NCI-H2196 treated with DMSO at 0.1 percent for 48 hours (cell line): ENCODE measurements around the gene NXPH4.

Source experiments
- DNase-seq: peaks from one replicate; lab custom pipeline; 2025; ENCODE audit not compliant: unreplicated experiment; lab: John Stamatoyannopoulos, UW

NXPH4 gene

DNA sequence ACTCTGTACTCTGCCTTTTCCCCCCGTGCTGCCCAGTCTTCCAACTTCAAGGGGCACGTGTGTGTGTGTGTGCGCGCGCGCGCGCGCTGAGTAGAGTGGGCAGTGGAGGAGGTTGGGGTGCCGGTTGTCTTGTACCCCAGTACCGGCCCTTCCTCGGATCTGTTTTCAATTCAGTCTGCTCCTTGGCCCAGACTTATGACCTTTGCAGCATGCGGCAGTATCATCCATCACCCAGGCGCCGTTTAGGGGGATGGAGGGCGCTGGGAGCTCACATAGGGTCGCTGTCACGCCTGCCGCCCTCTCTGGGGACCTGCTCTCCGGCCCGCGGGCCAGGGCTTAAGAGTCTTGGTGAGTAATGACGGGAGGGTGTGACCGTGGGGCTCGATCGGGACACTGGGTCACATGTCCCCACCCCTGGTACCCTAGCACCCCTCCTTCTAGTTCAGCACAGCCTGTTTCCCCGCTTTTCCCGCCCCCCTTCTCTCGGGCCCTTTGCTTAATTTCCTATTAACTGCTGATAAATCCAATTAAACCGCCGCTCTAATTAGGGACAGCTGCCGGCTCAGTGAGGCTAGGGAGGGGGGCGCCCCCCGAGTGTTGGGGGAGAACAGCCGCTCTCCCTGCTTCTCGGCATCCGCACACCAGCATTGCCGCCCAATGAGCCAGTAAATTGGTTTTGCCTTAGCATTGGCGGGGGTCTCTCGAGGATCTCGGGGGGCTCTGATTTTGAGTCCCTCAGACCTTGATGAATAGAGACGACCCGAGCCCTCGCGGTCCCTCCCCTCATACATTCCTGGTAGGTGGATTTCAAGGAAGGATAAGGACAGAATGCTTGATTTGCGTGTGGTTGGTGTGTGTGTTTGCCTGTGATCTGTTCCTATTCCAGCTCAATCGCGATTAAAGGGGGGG lies 25.1 kb downstream of the NXPH4 start:
- DNase-seq, result no peak

DNA sequence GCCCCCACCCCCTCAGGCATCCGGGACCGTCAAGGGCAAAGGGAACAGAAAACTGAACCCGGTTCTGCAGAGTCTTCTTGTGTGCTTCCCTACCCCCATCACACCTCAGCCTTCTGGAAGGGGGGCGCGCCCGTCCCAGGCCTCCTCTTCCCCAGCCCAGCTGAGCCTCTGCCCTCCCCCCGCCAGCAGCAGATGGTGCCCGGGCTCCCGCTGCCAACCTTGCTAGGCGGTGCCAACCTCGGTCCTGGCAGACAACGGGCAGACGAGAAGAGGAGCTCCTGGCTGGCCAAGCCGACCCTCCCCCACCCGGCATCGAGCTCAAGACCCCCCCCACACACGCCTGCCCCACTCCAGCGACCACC lies 25.7 kb downstream of the NXPH4 start:
- DNase-seq, result peak; percentile 85

DNA sequence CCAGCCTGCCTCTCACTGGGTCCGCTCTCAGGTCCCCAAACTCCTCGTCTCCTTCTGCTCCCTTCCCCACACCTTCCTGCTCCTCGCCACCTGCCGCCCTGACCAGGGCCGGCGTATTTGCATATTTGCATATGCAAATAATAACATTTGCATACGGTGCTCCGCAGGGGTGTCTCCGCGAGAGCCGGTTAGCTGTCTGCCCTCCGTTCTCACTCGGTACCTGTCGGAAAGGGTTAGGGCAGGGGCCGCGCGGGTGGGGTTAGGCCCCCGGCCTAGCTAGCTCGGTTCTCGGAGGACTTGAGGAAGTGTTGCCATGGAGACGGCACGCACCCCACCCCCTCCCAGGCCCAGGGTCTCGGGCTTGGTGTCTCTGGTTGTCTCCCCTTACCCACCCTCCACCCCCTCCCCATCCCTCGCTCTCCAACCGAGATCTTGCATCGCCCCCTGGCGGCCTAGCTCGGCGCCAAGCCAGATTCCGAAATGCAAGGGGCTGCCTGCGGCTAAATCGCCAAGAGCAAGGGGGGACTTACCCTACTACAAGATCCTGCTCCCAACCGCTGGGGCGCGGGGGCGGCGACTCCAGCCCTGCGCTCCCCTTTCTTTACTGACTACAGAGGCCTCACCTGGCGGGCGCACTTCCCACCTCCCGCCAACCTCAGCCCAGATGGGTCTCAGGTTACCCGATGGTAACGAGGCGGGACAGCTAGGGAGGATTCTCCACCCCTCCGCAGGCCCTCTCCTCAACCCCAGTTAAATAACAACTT lies 26.3 kb downstream of the NXPH4 start:
- DNase-seq, result peak; percentile 87

DNA sequence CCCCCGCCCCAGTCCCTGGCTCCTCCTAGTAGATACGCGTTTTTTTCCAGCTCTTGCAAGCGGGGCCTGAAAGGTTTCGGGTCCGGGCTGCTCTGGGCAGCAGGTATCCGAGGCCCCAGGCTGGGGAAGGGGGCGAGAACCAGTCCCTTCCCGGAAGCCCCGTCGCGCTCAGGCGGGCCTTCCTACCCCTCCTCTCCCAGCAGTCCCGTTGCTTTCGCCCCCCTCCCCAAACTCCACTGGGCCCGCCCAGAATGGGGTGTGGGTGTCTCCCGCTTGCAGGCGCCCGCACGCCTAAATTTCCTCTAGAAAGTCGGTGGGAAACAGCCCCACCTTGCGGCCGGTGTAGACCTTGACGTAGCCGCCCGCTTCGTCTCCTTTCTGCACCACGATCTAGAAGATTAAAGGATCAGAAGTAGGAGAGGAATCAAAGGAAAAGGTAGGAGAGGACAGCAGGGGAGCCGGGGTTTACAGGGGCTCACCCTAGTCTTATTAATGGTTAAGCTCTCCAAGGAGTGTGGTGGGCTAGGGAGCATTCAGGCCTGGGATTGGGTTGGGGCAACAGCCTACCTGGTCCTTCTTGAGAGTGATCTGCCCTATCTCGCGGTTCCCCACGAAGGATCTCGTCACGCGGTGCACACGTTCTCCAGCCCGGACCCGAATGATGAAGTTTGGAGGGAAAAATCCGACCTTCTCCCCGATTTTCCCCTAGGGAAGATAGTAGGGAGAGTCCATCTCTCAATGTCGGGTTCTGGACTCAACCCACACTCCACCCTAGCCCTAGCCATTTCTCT lies 27.1 kb downstream of the NXPH4 start:
- no peak for DNase-seq

DNA sequence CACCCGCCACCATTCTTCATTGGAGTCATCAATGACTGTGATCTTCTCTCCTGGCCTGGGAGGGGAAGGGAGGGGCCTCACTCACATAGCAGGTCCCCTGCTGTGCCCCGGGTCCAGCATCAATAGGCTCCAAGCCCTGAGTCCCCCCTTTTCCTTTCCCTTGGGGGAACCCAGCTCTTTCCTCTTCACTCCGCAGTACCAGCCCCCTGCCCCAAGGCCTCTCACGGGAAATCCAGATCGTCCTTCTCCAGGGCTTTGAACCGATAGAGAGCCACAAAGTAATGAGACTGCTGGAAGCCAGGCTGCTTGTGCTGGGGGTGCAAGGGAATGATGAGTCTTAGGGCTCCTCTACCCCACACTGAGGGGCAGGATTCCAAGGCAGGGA lies 27.7 kb downstream of the NXPH4 start:
- DNase-seq, result no peak

DNA sequence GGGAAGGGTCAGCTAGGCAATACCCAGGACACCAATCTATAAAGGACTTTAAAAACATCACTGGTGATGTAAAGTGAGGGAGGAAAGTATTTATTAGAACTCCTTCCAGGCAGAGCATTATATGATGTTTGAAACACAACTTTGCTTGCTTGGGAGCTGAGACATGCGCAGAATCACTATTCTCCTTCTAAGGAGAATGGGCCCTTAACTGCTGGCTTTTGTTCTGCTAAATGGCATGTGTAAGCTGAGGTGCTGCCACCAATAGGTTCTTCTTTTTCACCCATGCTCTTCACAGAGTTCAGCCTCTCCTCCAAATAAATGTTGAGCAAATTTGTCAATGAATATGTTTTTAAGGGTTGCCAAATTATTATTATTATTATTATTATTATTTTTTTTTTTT lies 30.4 kb downstream of the NXPH4 start:
- DNase-seq, result no peak

DNA sequence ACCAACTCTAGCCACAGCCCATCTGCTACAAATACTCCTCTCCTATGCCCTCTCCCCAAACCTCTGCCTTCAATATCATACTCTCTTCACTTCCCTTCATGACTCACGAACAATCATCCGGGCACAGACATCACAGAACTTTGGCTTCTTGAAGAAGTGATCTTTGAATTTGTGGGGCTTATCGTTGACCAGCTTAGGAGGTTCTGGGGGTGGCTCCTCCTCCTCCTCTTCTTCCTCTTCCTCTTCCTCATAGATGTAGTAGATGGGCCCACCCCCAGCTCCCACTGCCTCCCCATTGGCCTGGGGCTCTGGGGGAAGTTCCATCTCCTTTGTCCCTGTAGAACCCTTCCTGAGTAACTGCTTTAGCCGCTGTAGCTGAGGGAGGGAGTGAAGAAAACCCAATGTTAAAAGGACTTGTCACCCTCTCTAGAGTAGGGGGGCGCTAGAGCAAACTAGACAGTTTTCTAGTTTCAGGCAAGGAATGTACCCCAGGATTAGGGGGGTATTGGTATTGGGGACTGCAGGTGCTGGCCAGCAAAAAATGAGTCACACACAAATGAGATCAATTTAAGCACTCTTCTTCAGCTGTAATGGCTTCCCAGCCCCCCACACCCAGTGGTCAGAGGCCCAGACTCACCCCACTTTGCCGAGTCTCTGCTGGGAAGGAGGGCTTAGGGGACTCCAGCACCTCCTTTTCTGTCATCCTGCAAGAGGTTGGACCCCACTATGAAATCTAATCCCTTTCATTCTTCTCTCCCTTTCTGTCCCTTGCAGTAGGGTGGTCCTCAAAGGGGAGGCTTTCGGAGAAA lies 32.5 kb downstream of the NXPH4 start:
- DNase-seq, result no peak

DNA sequence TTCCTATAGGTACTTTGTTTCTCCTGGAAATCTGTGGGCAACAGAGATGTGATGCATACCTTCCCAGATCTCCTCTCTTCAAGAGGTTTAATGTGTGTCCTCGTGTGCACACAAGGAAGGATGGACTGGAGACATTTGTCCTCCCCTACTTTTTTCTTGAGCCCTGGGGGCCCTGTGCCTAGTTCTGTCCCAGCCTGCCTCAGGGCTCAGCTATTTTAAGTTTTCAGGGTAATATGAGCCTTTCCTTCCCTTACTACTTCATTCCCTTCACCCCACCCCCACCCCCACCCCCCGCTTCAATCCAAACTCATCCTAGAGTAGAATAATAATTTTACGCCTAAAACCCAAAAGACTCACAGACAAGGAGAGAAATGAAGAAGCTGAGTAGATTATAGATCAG lies 33.9 kb downstream of the NXPH4 start:
- no peak for DNase-seq

DNA sequence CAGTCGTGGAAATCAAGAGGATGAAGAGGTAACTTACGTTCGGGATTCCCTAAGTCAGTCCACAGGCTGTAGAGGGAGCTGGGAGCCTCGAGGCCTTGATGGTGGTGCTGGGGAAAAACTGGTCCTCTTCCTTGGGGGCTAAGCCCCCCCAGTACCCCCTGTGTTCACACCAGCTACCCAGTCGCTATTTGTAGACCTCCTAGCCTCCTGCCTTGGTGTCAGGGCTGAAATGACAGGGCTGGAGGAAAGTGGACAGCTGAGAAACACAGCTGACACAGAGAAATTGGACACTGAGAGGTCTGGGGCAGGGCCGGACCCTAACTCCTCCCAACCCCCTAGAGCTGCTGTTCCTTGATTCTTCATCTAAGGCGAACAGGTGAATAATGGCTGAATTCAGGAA lies 34.4 kb downstream of the NXPH4 start, which contains the start of gene STAC3:
Gene STAC3, minus strand, starts transcription at position 232 of the 400 bp plus-strand sequence. CDS start 1,551 bp downstream, outside the sequence.
- no peak for DNase-seq

DNA sequence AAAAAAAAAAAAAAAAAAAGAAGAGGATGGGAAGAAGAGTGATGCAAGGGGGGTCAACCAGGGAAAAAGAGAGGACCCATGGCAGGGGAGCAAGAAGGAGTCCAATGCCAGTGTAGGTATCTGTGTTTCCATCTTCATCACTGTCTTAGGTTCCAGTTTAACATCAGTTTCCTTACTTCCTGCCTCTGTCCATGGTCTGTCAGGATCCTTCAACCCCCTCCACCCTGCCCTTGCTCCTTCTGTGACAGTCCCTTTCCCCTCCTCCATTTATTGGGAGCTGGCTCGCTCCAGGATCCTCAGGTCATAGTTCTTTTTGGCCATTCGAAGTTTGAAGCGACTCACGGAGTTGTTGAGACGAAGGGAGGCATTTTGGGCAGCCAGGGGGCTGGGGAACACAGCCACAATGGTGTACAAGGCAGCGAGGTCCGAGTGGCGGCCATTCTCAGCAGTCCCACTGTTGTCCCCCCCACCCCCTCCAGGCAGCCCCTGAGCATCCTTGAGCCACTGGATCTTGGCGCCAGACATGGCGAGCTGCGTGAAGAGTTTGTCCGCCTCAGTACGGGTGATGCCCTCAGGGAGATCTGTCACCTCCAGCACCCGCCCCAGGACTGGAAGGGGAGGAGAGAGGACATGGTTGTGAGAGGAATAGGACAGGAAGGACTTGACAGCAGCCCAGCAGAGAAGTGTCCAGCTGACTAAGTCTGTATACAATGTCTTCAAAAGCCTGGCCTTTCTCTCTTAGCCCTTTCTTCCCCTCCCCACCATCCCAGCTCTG lies 38.1 kb downstream of the NXPH4 start:
- DNase-seq, result no peak

DNA sequence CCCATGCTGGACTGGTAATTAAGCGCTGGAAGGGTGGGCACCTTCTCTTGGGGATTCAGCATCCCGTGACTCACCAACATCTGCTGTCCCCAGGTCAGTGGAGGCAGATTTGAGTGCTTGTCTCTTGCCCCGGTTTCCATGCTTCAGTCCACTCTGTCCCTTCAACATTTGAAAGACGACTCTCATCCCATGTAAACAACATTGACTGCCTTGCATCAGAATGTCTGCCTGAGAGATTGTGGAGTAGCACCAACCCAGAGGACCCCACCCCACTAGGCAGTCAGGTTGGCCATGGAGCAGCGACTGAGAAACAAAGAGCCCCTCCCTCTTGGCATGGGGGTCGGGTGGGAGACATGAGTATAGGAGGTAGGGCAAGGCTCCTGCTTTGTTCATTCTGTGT lies 39.3 kb downstream of the NXPH4 start:
- no peak for DNase-seq

DNA sequence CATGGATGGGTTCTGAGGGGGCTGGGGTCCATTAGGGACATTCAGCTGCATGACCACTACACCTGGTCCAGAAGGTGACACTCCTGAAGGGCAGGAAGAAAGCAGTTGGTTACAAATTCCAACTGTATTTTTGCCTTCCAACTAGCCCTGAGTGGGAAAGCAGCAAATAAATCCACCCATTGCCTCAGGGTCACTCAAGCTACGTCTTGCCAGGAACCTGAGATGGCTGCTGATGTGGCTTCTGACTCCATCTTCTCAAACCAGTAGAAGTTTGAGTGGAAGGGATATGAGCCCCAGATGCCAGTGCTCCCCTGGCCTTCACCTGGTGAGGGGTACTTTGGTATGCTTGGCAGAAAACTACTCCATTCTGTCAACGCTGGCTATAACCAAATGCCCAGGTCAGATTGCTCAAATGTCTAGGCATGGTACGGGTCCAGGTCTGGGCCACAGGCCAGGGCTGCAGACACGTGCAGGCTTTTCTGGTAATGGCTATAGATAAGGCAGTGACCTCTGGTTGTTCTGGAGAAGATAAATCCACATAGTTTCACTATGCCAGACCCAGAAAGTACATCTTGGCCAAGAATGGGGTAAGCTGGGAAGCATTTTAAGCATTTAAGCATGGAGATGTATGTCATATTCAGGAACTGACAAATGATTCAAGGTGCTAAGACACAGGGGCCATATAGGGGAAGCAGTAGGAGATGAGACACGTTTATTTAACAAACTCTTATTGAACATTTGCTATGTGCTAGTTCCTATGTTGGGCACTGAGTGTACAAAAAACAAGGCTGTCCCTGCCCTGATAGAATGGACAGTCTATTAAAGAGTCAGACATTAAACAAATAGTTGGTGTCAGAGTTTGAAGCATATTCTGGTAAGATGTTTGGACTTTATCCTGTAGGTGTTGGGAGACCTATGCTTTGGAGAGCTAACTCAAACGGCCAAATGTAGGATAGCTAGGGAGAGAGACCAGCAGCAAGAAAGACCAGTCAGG lies 42.7 kb downstream of the NXPH4 start:
- no peak for DNase-seq

DNA sequence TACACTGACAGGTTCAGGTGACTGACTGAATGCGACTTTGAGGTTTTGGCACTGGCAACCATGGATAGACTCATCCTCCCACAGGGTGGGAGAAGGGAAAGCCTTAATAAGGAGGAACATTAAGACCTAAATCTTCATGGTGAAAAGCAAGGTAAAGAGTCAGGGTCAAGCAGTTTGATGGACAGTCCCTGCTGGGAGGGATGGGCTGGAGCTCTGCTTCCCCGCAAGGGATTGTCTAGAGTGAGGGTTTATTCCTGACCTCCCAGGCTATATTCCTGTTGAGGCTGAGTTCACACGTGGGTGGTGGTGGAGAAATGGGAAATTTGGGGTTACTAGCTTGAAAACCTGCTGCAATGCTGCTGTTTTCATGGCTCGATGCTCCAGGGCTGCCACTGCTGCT lies 43.8 kb downstream of the NXPH4 start:
- no peak for DNase-seq

DNA sequence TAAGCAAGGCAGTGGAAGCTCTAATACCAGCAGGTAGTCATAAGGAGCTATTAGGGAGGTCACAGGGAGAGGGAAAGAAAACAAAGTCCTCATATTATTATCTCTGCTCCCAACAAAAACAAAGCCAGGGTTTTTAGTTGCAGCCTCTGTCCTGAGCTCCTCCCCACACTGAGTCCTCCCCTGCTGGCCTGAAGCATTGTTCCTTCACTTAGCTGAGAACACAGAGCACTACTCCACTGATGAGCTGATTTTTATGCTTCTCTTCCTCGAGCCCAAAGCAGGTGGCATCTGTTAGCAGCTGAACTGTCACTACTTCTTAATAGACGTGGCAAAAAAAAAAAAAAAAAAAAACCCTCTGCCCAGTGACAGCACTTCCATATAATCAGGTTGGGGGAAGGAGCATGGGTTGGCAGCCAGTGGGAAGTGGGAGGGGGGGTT lies 44.9 kb downstream of the NXPH4 start:
- no peak for DNase-seq

DNA sequence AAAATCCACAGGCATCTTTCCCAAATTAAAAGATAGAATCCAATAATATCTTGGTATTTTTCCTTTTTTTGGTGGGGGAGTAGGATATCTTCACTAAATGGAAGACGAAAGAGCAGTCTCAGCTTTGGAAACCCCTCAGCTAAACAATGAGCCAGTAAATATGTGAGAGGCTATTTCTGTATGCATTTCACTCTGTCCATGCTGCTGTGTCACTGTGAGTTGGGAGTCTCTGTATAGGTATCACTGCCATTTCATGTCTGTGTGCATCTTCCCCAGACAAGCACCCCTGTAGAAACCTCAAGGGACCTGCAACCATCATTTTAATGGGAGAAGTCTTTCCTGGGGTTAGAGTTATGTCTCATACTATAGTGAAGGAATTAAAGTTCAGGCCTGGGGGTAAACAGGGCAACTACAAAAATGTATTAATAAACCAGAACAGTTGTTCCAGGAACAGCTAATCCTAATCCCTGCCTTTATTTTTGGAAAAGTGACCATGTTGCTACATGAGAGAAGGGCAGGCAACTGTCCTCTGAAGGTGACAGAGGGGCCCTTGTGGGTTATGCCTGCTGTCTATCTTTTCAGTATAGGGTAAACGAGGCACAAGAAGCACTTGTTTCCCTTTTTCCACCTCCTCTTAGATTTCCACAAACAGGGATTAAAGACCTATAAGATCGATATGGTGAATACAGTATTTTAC lies 45.7 kb downstream of the NXPH4 start:
- DNase-seq, result no peak

DNA sequence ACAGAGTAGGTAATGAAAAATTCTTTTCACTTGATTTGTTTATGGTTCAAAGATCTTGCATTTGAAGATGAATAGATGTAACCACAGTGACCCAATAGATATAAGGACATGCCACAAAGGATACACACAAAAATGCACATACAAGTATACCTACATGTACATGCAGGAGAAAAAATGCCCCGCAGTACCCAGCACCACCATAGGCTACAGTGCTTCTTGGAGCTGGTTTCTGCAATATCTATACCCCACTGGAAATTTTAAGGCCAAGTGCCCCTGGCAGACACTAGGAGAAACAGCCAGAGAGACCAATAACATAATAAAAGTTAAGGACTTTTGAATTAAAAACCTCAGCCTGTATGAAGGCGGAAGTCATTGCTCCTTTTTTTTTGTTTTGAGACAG lies 46.5 kb downstream of the NXPH4 start:
- no peak for DNase-seq

DNA sequence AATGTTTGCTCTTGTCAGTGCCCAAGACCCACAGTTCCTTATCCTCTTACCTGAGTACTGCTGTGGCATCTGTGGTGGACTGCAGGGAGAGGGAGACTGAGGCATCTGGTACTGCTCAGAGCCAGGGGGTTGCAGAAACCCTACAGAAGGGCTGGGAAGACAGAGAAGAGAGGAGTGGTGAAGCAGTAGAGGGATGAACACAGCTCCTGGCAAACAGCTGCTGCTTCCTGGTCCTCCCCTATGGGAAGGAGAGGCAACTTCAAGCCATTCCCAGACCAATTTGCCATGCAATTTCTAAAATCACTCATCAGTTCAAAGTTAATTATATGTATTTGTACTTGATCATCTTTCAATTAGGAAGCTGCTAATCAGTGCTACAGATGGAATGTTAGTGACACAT lies 50.1 kb downstream of the NXPH4 start:
- DNase-seq, result no peak

DNA sequence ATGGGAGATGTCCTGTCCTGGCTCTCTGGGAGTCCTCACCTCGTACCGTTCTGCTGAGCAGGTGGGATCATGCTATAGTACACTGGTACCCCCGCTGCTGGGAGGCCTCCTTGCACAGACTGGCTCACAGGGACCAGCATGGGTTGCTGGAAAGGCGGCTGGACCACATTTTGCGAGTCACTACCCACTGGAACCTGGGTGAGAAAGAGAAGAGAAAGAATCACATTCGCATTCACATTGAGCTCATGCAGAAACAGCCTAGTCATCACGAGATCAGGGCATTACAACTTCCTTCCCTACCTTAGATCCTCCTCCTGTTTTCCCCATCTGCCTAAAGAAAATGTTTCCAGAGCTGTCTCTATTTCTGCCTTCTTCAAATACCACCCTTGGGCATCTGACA lies 51.7 kb downstream of the NXPH4 start:
- no peak for DNase-seq
